ENCODE measurements around the gene TRIM49D2.
"Not testable (repeated sequence)": the region's sequence is repeated elsewhere in the genome, so short reads cannot be mapped to it uniquely, and the experiment has no call there.

Gene TRIM49D2, protein sequence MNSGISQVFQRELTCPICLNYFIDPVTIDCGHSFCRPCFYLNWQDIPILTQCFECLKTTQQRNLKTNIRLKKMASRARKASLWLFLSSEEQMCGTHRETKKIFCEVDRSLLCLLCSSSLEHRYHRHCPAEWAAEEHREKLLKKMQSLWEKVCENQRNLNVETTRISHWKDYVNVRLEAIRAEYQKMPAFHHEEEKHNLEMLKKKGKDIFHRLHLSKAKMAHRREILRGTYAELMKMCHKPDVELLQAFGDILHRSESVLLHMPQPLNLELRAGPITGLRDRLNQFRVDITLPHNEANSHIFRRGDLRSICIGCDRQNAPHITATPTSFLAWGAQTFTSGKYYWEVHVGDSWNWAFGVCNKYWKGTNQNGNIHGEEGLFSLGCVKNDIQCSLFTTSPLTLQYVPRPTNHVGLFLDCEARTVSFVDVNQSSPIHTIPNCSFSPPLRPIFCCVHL

DNA sequence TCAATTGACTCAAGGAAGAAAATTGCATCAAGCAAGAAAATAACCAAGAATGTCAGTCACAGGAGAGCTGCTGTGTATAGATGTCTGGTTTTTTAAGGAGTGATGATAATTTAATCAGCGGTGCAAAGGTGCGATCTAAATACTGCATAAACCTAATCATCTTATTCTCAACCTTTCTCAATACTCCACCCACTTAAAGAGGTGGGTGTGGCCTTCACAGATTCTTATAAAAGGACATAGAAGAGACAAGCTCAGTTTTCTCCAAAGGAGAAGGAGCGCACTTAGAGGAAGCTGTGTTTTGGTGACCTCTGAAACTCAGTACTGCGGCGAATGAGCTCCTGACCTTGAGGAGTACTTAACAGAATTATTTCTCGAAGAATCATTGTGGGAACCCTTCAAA is at the start of gene TRIM49D2:
Gene TRIM49D2 (plus strand): TSS at position 301 of the 400 bp plus-strand sequence. CDS start 2,698 bp downstream, outside the sequence.
- not testable (repeated sequence) for DNase-seq

- DNase-seq, result not testable (repeated sequence)
These were observed 46.4 kb upstream of the TRIM49D2 start for GRCh38 chr11:89877511-89877910.

GRCh38 chr11:89893245-89893644 is 30.6 kb upstream of the TRIM49D2 start:
- not testable (repeated sequence) for DNase-seq

DNA sequence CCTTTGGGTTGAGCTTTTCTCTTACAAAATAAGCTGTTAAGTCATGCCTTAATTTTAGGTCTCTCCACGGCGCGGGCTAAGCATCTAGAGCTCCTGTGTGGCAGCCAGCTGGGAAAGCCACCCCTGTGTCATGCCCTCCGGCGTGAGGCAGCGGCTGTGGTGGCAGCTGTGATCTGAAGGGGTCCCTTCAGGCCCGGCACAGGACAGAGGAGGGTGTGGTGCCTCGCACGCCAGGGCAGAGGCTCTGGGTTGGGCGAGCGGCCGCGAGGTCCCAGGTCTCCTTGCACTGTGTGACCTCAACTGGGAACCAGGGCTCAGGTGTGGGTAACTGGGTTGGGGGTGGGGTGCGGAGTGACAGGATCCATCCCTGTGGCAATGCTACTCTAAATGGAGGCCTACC is 23.1 kb upstream of the TRIM49D2 start:
- not testable (repeated sequence) for DNase-seq

- no peak for DNase-seq
These were observed 1.6 kb upstream of the TRIM49D2 start, which contains the start of gene TRIM49D1 for GRCh38 chr11:89922195-89922660. Gene TRIM49D1 (minus strand): TSS chr11:89922245. CDS start chr11:89917710, 4,535 bp downstream.

DNA sequence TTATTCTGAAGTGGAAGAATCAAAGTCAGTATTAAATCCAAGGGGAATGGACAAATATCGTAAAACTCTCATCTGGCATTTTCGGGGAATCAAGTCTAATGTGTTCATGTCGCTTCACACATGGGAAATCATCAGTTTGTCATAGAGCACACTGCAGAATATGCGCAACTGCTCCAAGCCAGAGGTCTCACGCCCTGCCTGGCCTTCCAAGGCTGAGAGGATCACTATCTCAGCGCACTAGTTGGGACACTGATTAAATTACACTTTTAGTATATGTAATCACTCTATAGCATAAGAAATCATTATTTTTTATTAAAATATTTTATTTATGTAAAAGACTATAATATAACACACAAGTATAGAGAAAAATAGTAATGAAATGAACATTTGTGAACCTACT is 37.0 kb downstream of the TRIM49D2 start:
- DNase-seq, result not testable (repeated sequence)

DNA sequence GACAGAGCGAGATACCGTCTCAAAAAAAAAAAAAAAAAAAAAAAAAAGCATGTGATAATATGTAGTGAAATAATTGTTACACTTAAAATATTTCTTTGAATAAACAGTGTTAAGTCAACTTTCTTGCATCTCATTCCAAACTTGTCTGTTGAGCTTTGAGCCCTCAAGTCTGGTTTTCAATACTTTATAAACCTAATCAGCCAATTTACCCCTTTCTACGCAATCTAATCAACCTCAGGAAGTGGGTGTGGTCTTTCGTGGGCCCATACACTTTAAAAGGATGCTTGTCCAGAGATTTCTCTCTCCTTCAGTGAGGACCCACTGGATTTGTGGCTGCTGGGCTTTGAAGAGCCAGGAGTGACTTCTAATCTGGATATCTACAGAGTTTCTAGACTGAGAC is 41.9 kb downstream of the TRIM49D2 start, which contains the start of gene TRIM64:
Gene TRIM64 (plus strand): TSS at position 301 of the 400 bp plus-strand sequence. CDS start 2,467 bp downstream, outside the sequence.
- not testable (repeated sequence) for DNase-seq

Data from hematopoietic multipotent progenitor cell treated with erythropoietin and hydrocortisone succinate and interleukin-3 and kit ligand, for 4 days (in vitro differentiated cells).